Activated naive CD4-positive, alpha-beta T cell treated with anti-CD3 and anti-CD28 coated beads, Interleukin-2, amount 10 ng/mL, durations not matched to agents 7 days and 5 days (primary cell): ENCODE measurements around the gene CLCC1.
"Not testable (repeated sequence)": the region's sequence is repeated elsewhere in the genome, so short reads cannot be mapped to it uniquely, and the experiment has no call there.

Experiments
- CTCF ChIA-PET: fragments of 350-600 bp; sonication (Branson Sonifier 250); formaldehyde crosslinking; loops from one replicate; lab custom pipeline; 2021; ENCODE audit warnings: antibody characterized with exemption; lab: Charles Lee
- DNase-seq: peaks from one replicate; pipeline ENCODE4 v3.0.0-alpha.2; 2020
- H3K27ac Mint-ChIP-seq: one replicate; pipeline ENCODE4 v1.8.0; 2021; ENCODE audit warnings: mild to moderate bottlenecking, moderate library complexity, mixed read lengths
- H3K27me3 Mint-ChIP-seq: one replicate; pipeline ENCODE4 v1.8.0; 2021; ENCODE audit warnings: mild to moderate bottlenecking, mixed read lengths
- H3K36me3 Mint-ChIP-seq: one replicate; pipeline ENCODE4 v1.8.0; 2021; ENCODE audit warnings: mixed read lengths
- H3K4me1 Mint-ChIP-seq: one replicate; pipeline ENCODE4 v1.8.0; 2021; ENCODE audit warnings: mixed read lengths
- H3K4me3 Mint-ChIP-seq: one replicate; pipeline ENCODE4 v1.8.0; 2021; ENCODE audit warnings: mild to moderate bottlenecking, moderate library complexity, mixed read lengths
- H3K9me3 Mint-ChIP-seq: one replicate; pipeline ENCODE4 v1.8.0; 2021; ENCODE audit warnings: mixed read lengths

The CLCC1 gene

DNA sequence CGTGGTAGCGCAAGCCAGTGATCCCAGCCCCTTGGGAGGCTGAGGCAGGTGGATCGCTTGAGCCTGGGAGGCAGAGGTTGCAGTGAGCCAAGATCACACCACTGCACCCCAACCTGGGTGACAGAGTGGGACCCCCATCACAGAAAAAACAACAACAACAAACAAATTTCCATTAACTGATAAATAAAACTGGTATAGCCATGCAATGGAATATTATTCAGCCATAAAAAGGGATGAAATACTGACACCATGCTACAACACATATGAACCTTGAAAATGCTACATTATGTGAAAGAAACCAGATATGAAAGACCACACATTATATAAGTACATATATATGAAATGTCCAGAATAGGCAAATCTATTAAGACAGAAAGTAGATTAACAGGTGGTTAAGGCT, 12.0 kb downstream of the CLCC1 start:
- no peak overlapping the region for H3K4me3 Mint-ChIP-seq
- peaks cover 11% of the 10 kb centered on the region for H3K9me3 Mint-ChIP-seq
- no peak overlapping the region for H3K27ac Mint-ChIP-seq
- CTCF ChIA-PET = no interaction called here
- no peak for DNase-seq
- H3K27me3 Mint-ChIP-seq = peaks cover 3% of the 10 kb centered on the region
- peaks cover 13% of the 10 kb centered on the region for H3K4me1 Mint-ChIP-seq
- peaks cover 38% of the 10 kb centered on the region for H3K36me3 Mint-ChIP-seq

DNA sequence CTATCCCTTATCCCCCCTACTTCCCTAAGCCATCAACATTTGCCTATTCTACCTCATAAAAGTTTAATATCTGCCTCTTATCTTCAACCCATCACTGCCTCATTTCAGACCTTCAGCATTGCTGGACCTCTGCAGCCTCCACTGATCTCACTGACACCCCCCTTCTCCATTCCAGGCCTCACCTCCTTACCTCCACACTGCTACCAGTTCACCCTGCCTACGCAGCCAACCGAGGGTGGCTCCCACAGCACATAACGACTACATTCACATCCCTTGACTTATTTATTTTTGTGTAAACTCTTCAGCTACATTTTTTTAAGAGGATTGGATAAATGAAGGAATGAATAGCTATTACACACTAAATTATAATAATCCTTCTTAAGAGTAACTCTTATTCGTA, 14.2 kb downstream of the CLCC1 start:
- H3K36me3 Mint-ChIP-seq = peaks cover 25% of the 10 kb centered on the region
- no peak overlapping the region for H3K27ac Mint-ChIP-seq
- no peak overlapping the region for H3K4me3 Mint-ChIP-seq
- peaks cover 2% of the 10 kb centered on the region for H3K9me3 Mint-ChIP-seq
- no peak for DNase-seq
- H3K4me1 Mint-ChIP-seq = peaks cover 4% of the 10 kb centered on the region
- CTCF ChIA-PET = interaction anchor here (0.6 kb wide), 1 partner anchor 127 kb away, joined by 3 read pairs; no protein-coding TSS in a partner anchor
- no peaks in the 10 kb centered on the region for H3K27me3 Mint-ChIP-seq

DNA sequence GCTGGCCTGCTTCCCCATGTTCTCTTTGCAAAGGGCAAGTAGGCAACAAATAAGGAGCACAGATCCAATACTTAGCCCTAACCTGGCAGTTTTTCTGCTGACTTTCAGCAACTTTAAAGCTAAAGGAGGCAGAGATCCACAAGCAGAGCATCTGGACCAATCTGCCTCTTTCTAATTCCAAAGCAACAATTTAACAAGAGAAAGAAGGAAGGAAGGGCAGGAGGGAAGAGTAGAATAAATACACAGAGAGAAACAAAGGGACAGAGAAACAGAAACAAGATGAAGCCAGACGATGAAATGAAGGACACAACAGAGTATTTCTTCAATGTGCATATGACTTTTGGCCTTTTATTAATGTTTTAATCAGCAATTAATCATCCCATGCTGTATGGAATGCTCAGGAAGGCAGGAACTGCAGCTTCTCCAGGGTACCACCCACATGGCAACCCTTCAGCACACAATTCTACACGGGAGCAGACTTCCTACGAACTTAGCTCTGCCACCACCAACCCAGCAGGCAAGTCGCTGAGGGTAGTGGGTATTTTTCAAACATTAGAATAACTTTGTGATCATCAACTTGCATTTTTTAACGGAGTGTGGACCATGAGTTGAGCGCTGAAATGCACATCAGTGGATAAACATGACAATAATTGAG, 15.3 kb downstream of the CLCC1 start:
- H3K9me3 Mint-ChIP-seq = no peaks in the 10 kb centered on the region
- no peak overlapping the region for H3K4me3 Mint-ChIP-seq
- no peaks in the 10 kb centered on the region for H3K27me3 Mint-ChIP-seq
- H3K4me1 Mint-ChIP-seq = peaks cover 4% of the 10 kb centered on the region
- peaks cover 26% of the 10 kb centered on the region for H3K36me3 Mint-ChIP-seq
- CTCF ChIA-PET = interaction anchor here (1.5 kb wide), 1 partner anchor 152 kb away, joined by 3 read pairs; no protein-coding TSS in a partner anchor
- no peak overlapping the region for H3K27ac Mint-ChIP-seq
- no peak for DNase-seq

DNA sequence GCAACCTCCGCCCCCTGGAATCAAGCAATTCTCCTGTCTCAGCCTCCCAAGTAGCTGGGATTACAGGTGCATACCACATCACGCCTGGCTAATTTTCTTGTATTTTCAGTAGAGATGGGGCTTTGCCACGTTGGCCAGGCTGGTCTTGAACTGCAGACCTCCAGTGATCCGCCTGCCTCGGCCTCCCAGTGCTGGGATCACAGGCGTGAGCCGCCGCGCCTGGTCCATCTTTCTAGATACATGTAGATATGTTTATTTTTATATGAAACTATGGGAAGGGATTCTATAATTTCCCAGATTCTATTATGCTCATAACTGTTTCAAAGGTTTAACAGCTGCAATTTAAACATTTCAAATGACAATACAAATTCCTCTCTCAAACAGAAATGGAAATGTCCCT, 27.1 kb downstream of the CLCC1 start:
- DNase-seq = no peak
- H3K4me1 Mint-ChIP-seq = no peaks in the 10 kb centered on the region
- H3K9me3 Mint-ChIP-seq = no peaks in the 10 kb centered on the region
- CTCF ChIA-PET = no interaction called here
- H3K36me3 Mint-ChIP-seq = peaks cover 39% of the 10 kb centered on the region
- H3K27ac Mint-ChIP-seq = no peak overlapping the region
- H3K4me3 Mint-ChIP-seq = no peak overlapping the region
- H3K27me3 Mint-ChIP-seq = no peaks in the 10 kb centered on the region

DNA sequence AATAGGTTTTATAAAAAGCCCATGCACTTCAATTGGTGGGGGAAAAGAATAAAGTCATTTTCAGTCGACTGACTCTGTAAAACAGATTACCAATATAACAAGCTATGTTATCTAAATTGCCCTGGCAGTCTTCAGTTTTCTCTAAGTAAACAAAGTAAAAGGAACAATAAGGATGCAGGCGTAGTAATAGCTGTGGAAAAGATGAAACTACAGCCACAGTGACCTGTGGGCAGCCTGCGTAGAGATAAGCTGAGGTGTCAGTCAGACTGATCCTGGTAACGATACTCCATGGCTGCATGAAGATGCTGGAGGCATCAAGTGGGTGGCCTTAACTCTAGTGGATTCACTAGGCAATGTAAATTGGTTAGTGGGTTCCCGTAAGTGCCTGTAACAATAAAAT, 29.3 kb downstream of the CLCC1 start:
- H3K9me3 Mint-ChIP-seq = no peaks in the 10 kb centered on the region
- H3K36me3 Mint-ChIP-seq = peaks cover 45% of the 10 kb centered on the region
- H3K27me3 Mint-ChIP-seq = no peaks in the 10 kb centered on the region
- H3K4me1 Mint-ChIP-seq = no peaks in the 10 kb centered on the region
- no peak for DNase-seq
- no peak overlapping the region for H3K27ac Mint-ChIP-seq
- CTCF ChIA-PET = no interaction called here
- H3K4me3 Mint-ChIP-seq = no peak overlapping the region

DNA sequence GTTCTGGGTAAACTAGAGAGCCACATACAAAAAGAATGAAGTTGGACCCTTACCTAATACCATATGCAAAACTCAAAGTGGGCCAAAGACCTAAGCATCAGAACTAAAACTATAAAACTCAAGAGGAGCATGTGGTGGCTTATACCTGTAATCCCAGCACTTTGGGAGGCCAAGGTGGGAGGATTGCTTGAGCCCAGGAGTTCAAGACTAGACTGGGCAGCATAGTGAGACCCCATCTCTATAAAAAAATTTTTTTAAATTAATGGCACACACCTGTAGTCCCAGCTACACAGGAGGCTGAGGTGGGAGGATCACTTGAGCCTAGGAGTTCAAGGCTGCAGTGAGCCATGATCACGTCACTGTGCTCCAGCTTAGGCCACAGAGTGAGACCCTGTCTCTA, 35.7 kb downstream of the CLCC1 start:
- H3K27ac Mint-ChIP-seq, DNase-seq, H3K27me3 Mint-ChIP-seq, H3K9me3 Mint-ChIP-seq, CTCF ChIA-PET, H3K4me3 Mint-ChIP-seq, H3K4me1 Mint-ChIP-seq: not testable (repeated sequence)
- H3K36me3 Mint-ChIP-seq = peaks cover 31% of the 10 kb centered on the region

DNA sequence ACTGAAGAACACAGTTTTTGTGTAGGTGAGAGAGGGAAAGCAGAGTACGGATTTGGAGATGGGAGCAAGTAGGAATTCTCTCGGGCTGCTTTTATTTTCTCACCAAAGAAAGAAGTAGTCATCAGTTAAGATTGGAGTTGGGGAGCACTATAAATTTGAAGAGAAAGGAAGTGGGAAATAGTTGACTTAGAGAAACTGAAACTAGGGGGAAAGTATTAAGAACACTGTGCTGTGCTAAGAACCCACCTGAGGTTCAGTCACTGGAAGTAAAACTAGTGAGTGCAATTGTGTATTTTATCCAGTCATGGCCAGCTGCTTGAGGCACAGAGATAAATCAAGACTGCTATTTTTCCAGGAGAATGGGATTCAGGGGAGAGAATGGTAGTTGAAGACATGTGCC, 37.4 kb downstream of the CLCC1 start:
- CTCF ChIA-PET = interaction anchor here (1.1 to 1.4 kb wide), 2 partner anchors 10 to 98 kb away, joined by 3 to 4 read pairs; no protein-coding TSS in a partner anchor
- Mint-ChIP-seq H3K27me3 (no peaks in the 10 kb centered on the region), H3K4me3 (no peak overlapping the region), H3K27ac (no peak overlapping the region), H3K36me3 (peaks cover 32% of the 10 kb centered on the region), H3K9me3 (no peaks in the 10 kb centered on the region), H3K4me1 (no peaks in the 10 kb centered on the region)
- DNase-seq = no peak

DNA sequence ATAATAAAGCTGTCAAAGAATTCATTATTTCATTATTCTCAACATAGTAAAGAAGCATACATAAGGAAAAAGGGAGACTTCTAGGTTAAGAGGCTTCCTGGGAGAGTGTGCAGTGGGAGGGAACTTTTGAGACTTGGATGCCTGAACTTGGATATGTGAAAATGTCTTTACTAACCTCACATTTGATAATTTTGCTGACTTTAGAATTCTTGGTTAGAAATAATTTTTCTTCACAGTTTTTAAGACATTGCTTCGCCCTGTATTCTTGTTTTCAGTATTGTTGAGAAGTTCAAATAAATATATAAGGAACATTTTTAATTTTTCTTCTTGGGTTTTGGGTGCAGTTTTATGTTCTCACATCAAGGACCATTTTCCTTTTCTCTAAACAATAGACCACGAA, 46.5 kb downstream of the CLCC1 start:
- H3K27ac Mint-ChIP-seq = no peak overlapping the region
- H3K27me3 Mint-ChIP-seq = no peaks in the 10 kb centered on the region
- no peaks in the 10 kb centered on the region for H3K9me3 Mint-ChIP-seq
- H3K36me3 Mint-ChIP-seq = peaks cover 14% of the 10 kb centered on the region
- no peak for DNase-seq
- no peaks in the 10 kb centered on the region for H3K4me1 Mint-ChIP-seq
- no peak overlapping the region for H3K4me3 Mint-ChIP-seq
- CTCF ChIA-PET = interaction anchor here (1.2 kb wide), 1 partner anchor 9 kb away, joined by 4 read pairs; no protein-coding TSS in a partner anchor
